ENCODE results near the gene TTC17.
A peak's percentile ranks its signal among the peaks of the same experiment; 100 is the strongest.
"Not testable (repeated sequence)": the region's sequence is repeated elsewhere in the genome, so short reads cannot be mapped to it uniquely, and the experiment has no call there.

Gene TTC17

GRCh38 chr11:43393765-43394355 lies 35.1 kb downstream of the TTC17 start:
- peak; percentile 7 for DNase-seq

DNA sequence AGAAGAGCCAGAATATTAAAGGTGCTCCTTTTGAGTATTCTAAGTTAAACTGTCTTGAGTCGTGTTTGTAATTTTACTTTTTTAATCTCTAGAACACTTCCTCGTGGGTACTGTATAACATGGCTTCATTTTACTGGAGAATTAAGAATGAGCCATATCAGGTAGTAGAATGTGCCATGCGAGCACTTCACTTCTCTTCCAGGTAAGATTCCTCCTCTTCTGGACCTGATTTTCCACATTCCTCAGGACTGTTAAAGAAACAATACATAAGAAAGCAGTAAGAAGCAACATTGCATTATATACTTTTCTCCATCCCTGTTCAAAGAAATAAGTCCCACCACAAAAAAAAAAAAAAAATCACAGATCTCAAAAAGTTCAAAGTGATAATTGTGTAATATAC lies 37.9 kb downstream of the TTC17 start:
- DNase-seq = no peak

- no peak for DNase-seq
These were observed 38.5 kb downstream of the TTC17 start for GRCh38 chr11:43397251-43397650.

DNA sequence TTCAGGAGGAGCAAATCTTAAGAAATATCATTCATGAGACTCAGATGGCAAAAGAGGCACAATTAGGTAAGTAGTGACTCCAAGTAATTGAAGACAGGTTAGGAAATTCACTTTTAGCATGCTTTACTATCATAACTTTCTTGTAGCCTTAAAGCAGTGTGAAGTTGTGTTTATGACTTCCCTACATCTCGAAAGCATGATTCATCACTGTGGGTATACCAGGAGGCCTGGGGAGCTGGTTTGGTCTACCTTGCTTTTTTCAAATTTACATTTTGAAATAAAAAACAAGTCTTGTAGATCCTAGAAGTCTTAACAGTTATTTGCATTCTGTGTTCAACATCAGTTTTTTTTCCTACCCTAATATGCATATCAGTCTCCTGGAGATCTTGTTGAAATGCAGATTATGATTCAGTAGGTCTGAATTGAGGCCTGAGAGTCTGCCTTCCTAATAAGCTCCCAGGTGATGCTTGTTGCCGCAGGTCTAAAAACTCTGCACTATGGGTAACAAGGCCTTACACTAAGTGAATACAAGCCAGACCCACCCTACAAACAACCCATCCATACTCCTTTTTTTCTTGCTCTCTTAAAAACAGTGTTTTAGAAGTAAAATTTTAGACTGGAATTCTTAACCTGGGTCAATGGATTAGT lies 41.4 kb downstream of the TTC17 start:
- no peak for DNase-seq

DNA sequence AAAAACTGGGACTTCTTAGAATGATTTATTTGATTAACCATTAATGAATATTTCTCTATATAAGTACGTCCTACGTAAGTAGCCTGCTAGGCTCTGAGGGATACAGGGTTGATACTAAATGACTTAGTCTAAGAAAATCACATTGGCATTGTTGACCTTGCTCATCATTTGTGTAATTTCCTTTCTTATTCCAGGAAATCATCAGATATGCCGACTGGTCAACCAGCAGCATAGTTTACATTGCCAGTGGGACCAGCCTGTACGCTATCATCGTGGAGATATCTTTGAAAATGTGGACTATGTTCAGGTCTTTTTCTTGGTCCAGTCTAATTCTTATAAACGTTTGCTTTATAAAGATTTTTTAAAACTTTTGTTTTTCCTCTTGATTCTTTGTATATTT lies 42.5 kb downstream of the TTC17 start:
- no peak for DNase-seq

- DNase-seq = not testable (repeated sequence)
These were observed 43.1 kb downstream of the TTC17 start for GRCh38 chr11:43401811-43402210.

DNA sequence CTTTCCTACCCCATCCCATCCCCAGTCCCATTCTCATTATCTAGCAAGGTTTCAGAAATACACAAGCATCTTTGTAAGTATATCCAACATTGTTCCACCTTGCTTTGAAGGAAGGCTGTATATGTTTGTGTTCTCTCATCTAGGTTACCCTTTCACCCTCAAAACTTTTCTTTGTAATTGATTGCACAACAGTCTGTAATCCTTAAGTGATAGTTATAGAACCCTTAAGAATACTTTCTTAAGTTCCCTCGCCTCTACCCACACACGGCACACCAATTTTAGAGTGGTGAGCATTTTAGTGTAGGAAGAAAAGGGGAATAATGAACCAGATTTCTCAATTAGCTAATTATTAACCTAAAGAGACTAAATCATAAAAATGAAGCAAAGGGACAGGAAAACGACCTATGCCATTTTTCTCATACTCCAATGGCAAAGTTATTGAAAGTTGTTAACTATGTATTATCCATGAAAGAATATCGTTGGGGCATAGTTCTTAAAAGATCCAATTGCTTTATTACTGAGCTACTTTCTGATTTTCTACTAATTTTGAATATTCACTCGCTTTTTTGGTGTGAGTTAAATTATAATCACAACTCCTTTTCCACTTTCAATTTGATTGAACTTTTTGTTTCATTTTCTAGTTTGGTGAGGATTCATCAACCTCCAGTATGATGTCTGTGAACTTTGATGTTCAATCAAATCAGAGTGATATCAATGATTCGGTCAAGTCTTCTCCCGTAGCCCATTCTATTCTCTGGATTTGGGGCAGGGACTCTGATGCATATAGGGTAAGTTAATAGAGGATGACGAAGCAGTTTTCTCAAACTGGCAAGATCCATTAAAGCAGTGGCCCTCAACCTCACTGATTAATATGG lies 44.9 kb downstream of the TTC17 start:
- DNase-seq = no peak

DNA sequence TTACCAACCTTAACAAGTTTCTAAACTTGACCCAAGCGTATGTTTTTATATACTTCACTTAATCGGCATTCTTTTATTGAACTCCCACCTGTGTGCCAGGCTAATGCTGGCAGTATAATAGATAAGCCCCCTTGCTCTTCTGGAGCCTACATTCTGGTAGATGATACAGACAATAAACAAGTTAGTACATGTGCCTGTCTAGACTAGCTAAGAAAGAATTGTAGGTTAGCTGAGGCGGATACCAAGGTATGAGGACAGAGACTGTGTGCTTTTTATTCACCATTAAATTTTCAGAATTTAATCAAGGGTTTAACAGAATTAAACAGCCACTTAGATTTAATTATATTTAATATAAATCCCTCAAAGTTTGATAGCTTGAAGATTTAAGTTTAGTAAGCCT lies 45.7 kb downstream of the TTC17 start:
- no peak for DNase-seq

DNA sequence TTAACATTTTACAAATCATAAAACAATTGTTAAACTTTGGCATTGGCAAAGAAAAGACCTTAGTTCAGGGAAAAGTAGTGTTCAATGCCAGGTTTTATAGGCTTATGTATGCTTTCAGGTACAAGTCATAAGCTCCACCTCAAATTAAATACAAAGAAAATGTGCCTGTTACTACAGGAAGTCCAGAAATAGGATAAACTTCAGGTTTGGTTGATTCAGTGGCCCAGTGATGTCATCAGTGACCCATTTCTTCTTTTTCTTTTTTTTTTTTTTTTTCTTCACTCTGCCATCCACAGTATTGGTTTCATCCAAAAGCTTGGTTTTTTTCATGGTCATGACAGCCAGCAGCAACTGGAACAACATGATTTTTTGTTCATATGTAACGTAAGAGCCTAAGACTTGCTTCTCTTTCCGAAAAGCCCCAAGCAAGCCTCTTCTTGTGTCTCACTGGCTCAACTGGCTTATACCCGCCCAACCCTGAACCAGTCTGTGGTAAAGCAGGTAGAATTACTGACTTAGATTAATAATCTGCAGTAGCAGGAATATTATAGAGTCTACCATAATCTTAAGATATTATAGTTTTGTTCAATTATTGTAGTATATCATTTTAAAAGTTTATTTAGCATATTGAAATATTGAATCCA lies 46.2 kb downstream of the TTC17 start:
- no peak for DNase-seq

DNA sequence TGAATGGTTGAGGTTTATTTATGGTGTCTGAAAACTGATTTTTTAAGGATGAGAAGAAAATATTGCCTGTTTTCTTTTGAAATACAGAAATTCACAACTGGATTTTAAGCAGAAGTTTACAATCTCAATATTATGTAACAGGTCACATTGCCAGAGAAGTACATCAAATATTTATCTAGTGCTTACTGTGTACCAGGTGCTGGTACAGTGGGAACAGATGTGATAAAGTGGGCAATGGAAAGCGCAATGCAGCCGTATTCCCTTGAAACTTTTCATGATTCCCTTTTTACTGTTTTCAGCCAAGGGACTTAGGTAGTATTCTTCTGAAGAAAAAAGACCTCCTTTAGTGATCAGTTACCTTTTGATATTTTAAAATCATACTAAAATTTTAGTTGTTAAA lies 49.6 kb downstream of the TTC17 start:
- no peak for DNase-seq

- no peak for DNase-seq
These were observed 51.7 kb downstream of the TTC17 start for GRCh38 chr11:43410394-43410793.

- DNase-seq = no peak
These were observed 59.5 kb downstream of the TTC17 start for GRCh38 chr11:43418197-43418596.

GRCh38 chr11:43419460-43419859 lies 60.7 kb downstream of the TTC17 start:
- peak; percentile 23 for DNase-seq

- no peak for DNase-seq
These were observed 69.3 kb downstream of the TTC17 start for GRCh38 chr11:43427971-43428370.

- not testable (repeated sequence) for DNase-seq
These were observed 72.2 kb downstream of the TTC17 start for GRCh38 chr11:43430916-43431315.

DNA sequence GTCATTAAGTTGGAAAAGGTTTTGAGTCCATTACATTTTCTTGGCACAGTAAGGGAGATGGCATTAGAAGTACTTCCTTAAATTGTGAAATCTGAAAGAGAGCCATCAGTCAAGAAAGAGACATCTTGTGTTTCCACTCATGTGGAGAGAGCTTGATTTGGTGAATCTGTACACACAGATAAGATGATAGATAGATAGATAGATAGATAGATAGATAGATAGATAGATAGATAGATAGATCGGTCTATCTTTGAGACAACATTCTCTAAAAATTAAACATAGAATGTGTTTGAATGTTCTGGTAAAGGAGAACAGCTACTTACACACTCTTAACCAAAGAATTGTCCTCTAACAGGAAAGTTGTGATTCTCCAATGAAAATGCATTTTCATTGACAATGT lies 76.2 kb downstream of the TTC17 start:
- DNase-seq = no peak

GRCh38 chr11:43440486-43440885 lies 81.8 kb downstream of the TTC17 start:
- DNase-seq = no peak

- no peak for DNase-seq
These were observed 85.1 kb downstream of the TTC17 start for GRCh38 chr11:43443811-43444210.

DNA sequence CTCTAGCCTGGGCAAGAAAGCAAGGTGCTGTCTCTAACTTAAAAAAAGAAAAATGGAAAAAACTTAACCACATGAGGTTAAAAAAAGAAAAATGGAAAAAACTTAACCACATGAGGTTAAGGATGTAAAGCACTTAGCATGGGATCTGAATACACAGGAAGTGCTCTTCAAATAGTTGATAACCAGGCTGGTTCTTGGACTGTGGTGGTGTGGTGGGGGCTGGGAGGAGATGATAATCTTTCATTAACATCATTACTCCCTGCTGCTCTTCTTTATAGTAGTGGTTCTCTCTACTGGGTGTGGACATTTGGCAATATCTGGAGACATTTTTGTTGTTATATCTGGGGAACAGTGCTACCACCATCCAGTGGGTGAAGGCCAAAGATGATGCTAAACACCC lies 88.4 kb downstream of the TTC17 start:
- DNase-seq = no peak

DNA sequence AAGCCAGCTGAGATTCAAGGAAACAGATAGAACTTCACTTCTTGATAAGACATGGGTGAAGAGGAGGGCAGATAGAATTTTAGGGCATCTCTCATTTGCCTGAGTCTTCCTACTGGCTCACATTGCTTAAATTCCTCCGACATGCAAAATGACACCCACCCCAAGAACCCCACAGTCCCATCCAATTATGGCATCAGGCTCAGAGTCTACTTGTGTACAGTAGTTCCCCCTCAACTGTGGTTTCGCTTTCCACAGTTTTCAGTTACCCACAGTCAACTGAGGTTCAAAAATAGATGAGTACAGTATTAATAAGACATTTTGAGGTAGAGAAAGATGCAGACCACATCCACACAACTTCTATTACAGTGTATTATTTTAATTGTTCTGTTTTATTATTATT lies 99.8 kb downstream of the TTC17 start:
- no peak for DNase-seq

GRCh38 chr11:43459246-43459645 lies 100.5 kb downstream of the TTC17 start:
- DNase-seq = no peak

DNA sequence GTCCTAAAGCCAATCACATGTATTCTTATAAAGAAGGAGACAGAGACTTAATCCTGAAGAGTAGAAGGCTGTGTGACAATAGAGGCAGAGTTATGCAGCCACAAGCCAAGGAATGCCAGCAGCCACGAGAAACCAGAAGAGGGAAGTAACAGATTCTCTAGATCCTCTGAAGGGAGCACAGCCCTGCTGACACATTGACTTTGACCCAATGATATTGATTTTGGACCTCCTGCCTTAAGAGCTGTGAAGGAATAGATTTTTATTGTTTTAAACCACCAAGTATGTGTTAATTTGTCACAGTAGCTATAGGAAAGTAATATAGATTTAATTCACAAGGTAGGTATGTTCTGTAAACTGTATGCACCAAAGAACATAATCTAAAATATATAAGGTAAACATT lies 103.6 kb downstream of the TTC17 start:
- no peak for DNase-seq

- no peak for DNase-seq
These were observed 109.2 kb downstream of the TTC17 start for GRCh38 chr11:43467958-43468357.

- not testable (repeated sequence) for DNase-seq
These were observed 118.8 kb downstream of the TTC17 start for GRCh38 chr11:43477491-43477890.
